ENCODE data around the gene INHA.

INHA gene

DNA sequence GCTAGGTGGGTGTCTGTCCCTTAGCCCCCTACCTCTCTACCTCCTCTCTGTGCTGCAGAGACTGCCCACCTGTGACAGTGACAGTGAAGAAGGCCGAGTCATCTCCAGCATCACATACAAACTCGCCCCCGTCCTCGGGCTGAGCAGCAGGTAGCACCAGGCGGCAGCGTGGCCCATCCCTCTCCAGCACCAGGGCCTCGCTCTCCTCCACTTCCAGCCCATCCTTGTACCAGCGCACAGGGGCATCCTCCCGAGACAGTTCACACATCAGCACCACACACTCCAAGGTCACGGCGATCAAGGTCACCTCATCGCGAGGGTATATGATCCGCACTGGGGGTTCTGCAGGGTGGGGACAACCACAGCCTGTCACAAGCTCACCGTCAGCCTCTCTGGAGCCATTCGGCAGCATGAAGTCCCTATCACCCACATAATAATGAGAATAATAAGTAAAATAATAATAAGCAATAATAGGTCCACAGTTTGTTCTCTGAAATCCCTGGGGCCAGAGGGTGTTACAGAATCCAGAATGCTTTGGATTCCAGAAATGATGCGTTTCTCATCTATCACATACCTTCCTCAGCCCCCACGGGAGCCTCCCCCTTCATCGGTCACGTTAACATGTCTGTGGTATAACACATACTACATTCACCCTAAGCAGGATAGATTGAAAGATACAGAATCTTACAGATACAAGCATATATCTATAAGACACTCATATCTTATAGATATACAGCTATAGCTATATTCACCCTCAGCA, 12.8 kb upstream of the INHA start:
- DNase-seq: no peak

DNA sequence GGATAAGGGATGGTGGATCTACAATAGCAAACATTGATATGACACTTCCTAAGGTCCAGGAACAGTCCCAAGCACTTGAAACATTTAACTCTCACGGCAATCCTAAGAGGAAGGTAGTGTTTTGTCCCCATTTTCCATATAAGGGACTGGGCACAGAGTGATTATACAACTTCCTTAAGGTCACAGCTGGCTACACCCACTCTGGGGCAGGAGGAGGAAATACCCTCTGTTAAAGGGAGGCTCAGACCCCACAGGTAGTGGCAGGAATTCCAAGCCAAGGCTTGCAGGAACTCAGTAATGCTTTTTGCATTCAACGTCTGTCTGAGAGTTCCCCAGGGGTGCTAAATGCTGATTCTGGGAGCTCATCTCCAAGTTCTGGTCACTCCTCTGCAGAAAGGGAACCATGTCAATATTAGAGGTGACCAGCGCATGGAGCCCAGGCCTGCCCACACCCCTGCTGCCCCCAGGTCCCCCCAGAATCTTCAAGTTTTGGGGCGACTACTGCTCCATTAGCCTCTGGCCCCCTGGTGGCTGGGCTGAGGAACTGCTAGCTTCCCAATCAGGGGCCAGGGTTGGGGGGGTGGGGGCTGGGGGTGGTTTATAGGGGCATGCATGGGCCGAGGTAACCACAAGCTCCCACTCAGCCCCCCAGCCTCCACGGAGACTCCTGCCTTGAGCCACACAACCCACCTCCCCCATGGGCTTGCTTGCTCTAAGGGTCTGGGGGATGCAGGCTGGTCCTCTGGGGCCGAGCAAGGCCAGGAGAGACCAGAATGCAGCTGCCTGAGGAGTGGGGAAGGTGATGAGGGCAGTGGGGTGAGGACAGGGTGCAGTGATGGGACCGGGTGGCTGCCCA, 11.8 kb upstream of the INHA start:
- DNase-seq: no peak

DNA sequence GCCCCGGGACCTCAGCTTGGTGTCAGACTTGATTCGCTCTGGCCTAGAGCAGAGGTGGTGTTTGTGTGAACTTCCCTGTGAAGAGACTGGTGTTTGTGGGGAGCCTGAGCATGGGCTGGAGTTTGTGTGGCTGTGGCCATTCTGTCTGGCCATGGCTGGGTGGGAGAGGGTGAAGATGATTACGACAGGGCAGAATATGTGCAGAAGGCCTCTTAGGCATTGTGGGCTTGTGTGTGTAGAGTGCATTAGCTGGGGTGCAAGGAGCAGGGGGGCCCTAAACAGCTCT, 11.3 kb upstream of the INHA start:
- DNase-seq: no peak

DNA sequence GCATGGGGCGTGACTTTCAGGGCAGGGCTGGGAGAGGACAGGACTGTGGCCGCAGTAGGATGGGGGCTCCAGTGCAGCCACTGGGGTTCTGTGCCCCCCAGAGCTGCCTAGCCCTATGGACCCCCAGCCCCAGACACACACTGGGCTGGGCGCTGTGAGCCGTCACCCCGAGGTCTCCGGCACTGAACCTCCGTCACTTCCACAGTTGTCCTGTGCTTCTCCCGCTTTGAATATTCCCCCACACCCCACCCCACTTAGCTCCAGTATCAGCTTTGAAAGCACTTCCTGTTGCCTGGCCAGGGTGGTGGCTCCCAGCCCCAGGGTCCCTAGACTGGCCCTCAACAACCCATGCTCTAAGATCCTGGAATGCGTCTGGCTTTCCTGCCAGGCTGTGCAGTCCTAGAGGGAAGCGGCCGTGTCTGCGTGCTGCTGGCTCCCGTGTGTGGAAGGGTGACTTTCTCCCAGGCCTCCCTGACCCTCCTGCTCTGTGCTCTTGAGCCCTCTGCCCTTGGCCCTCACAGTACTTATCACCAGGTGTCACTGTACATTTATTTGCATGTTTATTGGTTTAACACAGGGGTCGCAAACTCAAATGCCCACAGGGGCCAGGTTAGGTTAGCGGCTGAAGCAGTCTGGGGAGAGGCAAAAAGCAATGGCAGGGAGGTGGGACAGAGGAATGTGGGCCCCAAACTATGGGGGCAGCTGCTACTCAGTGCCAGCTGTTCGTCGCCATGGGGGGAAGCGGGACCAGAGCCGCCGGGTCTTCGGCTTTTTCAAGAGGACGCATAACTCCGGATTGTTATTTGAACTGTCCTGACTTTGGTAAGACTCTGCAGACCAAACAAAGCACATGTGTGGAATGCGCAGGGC, 10.7 kb upstream of the INHA start:
- DNase-seq: peak; percentile 23

DNA sequence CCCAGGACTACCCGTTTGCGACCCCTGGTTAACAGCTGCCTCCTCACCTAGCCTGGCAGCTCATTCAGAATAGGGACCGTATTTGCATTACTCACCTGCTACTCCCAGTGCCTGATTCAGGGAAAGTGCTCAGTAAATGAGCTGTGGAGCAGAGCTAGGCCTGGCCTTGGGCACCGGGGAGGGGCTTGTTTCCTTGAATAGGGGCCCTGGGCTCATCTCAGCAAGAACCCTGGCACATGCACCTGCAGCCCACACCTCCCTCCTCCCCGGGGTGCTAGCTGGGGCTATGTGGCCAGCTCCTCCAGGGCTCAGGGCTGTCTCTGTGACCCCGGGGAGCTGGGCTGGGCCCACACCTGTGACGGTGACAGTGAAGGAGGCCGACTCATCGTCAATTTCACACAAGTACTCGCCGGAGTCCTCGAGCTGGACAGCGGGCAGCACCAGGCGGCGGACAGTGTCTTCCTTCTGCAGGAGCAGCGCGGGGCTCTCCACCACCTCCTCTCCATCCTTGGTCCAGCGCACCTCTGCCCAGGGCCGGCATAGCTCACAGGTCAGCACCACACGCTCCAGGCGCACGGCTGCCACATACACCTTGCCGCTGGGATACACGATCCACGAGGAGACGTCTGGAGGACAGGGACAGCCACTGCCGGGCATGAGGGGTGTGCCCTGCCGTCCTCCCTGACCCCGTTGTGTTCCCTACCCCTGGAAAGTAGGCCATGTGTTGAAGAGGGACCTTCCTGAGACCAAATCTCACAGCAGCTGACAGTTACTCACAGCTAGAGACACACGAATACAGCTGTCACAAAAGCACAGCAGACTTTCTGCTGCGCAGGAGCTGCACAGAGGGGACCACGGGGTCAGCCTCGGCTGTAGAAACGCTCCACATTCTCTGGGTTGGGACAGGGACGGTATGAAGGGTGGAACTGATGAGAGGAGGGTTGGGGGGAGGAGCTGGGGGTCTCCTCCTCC, 9.8 kb upstream of the INHA start:
- no peak for DNase-seq

DNA sequence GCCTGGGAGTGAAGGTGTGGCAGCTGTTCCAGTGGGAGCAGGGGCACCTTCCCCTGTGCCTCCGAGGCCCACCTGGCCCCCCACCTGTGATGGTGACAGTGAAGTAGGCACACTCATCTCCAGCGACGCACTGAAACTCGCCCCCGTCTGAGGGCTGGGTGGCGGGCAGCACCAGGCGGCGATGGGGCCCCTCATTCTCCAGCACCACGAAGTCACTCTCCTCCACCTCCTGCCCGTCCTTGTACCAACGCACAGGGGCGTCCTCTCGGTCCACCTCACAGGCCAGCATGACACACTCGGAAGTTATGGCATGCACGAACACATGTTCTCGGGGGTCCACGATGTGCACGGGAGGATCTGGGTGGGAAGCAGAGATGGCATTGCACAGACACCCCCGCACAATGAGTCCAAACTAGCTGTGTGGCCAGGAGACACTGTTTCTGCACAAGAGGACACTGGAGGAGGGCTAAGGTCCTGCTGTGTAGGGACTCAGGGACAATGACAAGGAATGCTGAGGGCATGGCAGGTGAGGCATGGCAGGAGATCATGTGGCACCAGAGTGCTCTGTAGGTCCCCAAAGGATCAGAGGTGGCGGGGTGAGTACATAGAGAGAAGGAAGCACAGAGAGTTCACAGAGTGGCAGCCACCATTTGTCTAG, 8.7 kb upstream of the INHA start:
- no peak for DNase-seq

DNA sequence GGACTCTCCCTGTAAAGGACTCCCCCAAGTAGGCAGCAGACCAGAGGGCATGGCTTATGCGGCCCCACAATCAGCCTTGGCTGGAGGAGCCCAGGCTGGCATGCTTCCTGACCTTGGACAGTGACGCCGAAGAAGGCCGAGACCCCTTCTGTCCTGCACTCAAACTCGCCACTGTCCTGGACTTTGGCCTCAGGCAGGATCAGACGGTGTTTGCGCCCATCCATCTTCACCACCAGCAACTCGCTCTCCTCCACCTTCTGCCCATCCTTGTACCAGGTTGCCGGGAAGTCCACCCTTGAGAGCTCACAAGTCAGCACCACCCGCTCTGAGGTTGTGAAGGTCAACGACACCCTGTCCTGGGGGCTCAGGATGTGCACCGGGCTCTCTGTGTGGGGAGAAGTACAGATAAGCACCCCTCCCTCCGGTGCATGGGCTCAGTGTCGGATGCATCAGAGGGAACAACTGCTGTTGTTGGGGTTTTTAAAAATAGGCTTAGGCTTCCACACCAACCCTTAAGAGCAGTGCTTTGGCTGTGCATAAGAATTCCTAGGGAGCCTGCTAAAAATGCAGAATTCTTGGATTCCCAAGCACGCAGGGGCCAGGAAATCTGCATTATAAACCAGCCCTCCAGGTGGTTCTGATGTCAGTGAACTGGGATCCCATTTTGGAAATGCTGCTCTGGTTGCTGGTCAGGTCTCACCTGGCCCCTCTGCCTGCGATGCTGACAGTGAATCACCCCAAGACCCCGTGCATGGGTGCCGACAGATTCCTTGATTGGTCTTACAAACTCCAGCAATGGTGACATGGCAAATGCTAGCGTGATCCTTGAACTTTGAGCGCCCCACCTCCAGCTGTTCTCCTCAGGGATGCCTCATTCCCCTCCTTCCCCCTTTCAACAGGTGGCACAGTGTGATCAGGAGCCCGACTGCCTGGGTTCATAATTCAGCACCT, 6.7 kb upstream of the INHA start:
- no peak for DNase-seq

DNA sequence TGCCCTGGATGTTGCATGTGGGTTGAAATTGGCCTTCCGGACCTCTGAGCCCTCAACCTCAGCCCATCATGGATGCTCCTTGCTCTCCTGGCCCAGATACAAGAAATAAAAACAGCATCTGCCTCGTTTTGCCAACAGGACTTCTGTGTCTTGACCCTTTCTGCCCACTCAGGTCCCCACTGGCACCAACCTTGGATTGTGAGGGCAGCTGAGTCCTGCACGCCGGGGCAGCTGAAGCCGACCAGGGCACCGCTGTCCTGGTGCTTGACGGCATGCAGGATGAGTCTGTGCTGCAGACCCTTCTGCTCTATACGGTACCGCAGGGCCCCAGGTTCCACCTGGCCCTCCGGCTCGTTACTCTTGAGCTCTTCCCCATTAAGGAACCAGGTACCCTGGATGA, 5.5 kb upstream of the INHA start:
- DNase-seq: no peak

DNA sequence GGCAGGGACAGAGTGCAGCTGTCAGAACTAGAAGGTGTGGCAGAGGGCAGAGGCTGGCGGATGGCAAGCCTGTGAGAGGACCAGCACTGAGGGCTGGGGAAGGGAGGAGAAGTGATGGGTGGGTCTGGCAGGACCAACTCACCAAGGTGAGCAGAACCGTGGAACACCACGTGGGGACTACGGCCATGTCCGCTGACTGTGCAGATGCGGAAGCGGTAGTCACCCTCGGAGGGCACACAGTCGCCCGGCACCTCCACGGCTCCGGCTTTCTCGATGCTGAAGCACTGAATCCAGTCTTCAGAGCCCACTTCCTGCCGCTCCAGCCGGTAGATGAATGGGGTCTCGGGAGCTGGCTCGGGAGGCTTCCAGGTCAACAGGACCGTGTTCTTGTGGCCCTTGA, 5.0 kb upstream of the INHA start:
- DNase-seq: no peak

DNA sequence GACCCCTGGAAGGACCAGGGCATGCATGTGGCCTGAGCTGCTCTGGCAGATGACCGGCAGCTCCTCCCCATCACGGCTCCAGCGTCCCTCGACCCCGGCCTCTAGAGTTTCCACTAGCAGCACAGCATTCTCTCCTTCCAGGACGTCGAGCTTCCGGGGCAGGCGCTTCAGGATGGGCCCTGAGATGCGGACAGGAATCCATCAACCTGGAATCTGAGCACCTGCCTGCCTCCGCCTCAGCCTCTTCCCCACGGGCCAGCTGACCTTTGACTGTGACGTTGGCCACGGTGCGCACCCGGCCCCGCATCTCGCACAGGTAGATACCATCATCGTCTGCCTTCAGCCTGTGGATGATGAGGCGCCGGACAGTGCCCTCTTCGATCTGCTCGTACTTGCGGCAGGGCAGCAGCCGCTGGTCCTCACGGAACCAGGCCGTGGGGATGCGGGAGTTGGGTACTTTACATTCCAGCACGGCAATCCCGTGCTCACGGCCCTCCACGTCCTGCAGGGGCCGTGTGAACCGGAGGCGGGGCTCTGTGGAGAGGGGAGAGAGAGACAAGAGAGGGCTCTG, 4.2 kb upstream of the INHA start:
- DNase-seq: no peak

DNA sequence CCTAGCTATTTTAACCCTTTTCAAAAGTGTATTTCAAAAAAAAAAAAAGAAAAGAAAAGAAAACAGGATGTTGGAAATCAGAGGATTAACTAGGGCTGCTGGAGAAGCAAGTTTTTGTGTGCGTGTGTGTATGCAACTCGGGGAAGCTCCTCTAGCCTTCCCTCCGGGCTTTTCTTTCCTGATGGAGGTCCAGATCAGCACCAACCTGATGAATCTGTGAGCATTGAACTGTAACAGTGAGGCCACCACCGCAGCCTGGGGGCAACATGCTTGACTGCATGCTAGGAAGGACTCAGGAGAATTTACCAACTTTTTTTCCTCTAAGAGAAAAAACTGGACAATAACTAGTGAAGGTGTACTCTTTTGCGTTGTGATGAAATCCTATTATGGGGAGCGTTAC, 3.1 kb upstream of the INHA start:
- DNase-seq: no peak

DNA sequence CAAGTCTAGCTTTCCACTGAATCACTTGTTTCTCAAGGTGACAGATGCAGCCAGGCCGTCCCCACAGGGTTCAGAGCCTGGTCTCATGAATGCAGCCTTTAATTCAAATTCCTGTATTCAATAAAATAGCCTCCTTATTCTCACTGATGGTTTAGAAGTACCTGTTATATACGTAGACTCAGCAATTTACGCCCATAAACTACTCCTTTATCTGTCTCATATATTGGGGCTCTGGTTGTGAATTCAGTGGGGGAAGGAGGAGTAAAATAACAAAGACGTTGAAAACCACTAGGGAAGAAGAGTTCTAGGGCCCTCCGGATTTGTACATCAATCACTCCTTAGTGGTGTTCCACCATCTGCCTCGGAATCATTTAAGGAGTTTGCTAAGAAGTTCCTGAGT, 2.5 kb upstream of the INHA start:
- no peak for DNase-seq

DNA sequence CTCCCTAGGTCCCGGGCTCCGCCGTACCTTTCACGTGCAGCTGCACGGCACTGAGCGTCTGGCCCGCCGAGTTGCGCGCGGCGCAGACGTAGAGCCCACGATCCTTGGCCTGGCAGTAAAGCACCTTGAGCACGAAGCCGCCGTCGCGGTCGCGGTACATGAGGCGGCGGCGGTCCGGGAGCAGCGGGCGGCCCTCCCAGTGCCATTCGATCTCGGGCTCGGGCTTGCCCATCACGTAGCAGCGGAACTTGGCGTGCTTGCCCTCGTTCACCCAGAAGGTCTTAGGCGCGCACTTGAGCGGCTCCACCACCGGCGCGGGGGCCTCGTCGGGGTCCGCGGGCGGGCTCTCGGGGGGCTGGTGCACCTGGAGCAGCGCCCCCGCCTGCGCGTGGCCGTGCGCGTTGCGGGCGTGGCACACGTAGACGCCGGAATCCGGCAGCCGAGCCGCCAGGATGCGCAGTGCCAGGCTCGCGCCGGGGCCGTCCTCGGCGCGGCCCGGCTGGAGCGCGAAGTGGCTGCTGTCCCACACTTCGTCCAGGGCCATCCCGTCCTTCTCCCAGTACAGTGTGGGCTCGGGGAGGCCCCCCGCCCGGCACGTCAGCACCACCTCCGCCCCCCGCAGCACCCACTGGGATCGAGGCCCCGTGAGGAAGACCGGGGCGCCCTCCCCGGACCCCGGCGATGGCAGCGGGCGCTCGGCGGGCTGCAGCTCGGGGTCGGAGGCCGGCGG, 1.8 kb upstream of the INHA start:
- DNase-seq: no peak

DNA sequence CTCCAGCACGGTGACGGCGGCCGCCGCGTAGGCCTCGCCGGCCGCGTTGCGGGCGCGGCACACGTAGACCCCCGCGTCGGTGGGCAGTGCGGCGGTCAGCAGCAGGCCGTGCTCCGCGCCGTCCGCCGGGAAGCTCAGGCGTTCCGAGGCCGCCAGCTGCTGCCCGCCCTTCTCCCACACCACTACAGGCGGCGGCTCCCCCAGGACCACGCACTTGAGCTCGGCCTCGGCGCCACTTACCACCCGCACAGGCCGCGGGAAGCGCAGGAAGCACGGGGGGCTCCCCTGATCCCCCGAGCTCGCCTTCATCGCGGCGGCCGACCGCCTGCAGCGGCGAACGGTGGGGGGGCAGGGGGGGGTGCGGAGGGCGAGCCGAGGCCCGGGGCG, 1.2 kb upstream of the INHA start:
- no peak for DNase-seq

DNA sequence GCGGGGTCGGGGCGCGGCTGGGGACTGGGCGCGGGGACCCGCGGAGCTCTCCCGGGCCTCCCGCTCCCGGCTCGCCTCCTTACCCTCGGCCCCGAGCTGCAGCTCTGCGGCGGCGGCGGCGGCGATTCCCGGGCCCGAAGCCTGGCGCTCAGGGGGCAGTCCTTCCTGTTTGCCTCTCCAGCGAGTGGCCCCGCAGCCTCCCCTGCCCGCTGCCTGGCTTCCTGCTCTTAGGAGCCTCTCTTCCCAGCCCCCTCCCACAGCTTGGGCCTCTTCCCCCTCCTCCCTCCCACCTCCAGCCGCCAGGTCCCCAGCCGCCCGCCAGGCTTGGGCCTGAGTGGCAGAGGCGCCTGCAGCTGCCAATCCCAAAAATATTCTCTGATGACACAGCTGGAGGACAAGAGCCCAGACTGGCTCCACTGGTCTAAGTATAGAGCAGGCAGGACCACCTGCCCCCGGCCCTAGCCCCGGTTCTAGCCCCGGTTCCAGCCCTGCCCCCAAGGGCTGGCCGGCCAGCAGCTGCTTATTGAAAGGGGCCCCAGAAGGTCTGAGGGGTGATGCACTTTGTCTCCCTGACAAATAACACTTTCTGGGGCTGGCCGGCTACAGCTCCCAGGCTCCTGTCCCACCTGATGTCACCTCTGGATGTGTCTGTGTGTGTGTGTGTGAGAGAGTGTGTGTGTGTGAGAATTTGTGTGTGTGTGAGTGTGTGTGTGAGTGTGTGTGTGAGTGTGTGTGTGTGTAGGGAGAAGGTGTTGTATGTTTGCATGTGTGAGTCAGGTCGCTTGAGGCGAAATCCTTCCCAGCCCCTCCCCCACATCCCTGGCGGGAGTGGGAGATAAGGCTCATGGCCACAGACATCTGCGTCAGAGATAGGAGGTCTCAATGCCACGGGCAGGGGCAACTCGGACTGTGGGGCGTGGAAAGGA, 536 bp upstream of the INHA start, which contains the start of gene OBSL1:
TSS of gene OBSL1 (minus strand) at position 229 of the 926 bp plus-strand sequence. CDS start 307 bp downstream, outside the sequence.
- peak; percentile 92 for DNase-seq

DNA sequence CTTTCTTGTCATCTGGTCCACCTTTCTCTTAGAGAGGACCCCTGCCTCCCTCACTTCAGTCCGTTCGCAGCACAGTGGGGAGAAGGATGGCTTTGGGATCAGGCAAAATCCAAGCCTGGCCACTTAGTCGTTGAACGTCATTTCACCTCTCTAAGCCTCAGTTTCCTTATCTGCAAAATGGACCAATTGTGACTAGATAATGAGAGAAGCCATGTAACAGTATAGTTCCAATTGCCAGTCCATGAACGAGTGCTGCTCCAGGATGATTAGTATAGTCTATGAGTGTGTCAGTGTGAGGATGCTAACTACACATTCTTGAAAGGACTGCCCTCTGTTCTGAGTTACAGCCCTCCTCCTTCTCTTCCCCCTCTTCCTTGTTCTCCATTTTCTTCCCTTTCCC, 1.1 kb downstream of the INHA start:
- no peak for DNase-seq

DNA sequence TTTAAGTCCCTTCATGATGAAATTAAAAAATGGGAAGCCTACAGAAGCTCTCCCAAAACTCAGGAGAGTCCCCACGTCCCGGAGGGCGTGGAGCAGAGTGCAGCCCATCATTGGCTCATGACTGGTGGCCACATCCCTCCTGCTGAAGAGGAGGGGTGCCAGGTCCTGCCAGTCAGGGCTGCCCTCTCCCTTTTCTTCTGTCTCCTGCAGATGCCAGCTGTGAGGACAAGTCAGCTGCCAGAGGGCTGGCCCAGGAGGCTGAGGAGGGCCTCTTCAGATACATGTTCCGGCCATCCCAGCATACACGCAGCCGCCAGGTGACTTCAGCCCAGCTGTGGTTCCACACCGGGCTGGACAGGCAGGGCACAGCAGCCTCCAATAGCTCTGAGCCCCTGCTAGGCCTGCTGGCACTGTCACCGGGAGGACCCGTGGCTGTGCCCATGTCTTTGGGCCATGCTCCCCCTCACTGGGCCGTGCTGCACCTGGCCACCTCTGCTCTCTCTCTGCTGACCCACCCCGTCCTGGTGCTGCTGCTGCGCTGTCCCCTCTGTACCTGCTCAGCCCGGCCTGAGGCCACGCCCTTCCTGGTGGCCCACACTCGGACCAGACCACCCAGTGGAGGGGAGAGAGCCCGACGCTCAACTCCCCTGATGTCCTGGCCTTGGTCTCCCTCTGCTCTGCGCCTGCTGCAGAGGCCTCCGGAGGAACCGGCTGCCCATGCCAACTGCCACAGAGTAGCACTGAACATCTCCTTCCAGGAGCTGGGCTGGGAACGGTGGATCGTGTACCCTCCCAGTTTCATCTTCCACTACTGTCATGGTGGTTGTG, 2.6 kb downstream of the INHA start:
- DNase-seq: no peak

Measured in left hindlimb (tissue), 1 donor.